GM18861 (cell line): Measurements from ENCODE around the gene SIDT1.

Experiments used
- ATAC-seq: cut with Tn5 transposase; IDR thresholded peaks from one replicate; pipeline ENCODE4 v1.9.1; 2021; ENCODE audit not compliant: unreplicated experiment

SIDT1 gene

DNA sequence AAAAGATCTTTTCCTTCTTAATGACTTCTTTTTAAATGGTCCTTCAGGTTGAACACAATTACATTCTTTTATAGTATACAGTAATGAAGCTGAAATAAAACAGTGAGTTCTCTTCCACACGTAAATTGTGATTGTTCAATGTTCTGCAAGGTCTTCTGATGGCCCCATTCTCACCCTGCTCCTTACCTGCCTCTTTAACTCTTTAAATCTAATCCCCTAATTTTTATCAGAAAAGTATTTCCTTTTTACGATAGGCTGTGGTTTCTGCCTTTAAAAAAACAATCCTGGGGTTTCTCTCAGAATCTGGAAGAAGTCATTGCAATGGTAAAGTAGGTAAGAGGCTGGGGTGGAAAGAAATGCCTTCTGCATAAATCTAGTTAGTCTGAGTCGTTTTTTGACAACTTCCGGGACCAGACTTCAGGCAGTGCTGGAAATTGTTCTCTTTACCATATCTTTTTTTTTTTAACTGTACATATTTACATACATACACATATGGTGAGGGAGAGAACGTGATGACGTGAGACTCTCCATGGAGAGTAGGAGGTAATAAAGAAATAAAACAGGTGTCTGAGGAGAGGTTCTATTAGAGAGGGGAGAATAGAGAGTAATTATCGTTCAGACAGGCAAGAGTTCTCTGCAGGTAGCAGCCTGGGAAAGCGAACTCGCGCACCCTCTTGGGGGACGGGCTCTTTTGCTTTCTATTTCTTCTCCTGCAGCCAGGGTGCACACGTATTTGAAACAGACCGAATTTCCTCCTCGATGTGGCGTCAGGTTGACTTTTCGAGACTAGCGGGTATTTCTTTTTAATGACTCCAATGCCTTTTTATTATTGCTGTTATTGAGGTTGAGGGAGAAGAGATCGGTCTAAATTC, at the start of gene SIDT1:
Gene SIDT1, plus strand, starts transcription at position 730 of the 872 bp plus-strand sequence. CDS start 467 bp downstream, outside the sequence.
- peak; percentile 66 for ATAC-seq

GRCh38 chr3:113485161-113485609, 47.2 kb upstream of the SIDT1 start:
- no peak for ATAC-seq

- no peak for ATAC-seq
Measured at GRCh38 chr3:113495035-113495434, 37.3 kb upstream of the SIDT1 start.

DNA sequence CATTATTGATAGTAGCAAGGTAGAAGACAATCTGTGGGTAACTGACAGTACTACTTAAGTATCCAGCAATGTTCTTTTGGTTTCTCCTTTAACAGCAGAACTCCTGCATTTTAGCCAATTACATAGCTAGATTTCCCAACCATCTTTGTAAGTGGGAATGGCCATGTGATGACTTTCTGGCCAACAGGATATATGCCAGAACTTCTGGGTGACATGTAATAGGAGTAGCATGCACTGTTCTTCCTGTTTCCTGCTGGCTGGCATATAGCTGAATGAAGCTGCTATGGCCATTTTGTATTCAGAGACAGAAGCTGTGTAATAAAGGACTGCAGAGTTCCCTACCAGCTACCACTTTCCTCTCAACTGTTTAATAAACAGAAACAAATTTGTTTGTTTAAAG, 35.4 kb upstream of the SIDT1 start:
- no peak for ATAC-seq

GRCh38 chr3:113498221-113499005, 33.9 kb upstream of the SIDT1 start:
- no peak for ATAC-seq

GRCh38 chr3:113499081-113499480, 33.3 kb upstream of the SIDT1 start:
- no peak for ATAC-seq

GRCh38 chr3:113501597-113501996, 30.8 kb upstream of the SIDT1 start:
- ATAC-seq, result no peak

DNA sequence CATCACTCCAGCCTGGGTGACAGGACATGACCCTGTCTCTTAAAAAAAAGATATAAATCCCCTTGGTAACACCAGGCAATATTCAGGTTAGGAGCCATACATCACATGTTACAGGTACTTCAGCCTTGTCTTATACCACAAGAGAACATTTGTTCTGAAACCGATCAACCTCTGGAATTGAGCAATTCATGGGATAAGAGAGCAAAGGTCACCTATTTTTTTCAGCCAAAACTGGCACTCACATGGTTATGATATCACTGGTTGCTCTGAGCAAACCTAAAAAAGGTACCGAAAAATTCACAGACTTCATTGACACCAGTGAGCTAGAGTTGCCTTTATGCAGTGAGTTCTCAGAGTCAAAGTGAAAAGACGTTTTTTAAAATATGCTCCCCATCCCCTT, 26.5 kb upstream of the SIDT1 start:
- ATAC-seq, result no peak

DNA sequence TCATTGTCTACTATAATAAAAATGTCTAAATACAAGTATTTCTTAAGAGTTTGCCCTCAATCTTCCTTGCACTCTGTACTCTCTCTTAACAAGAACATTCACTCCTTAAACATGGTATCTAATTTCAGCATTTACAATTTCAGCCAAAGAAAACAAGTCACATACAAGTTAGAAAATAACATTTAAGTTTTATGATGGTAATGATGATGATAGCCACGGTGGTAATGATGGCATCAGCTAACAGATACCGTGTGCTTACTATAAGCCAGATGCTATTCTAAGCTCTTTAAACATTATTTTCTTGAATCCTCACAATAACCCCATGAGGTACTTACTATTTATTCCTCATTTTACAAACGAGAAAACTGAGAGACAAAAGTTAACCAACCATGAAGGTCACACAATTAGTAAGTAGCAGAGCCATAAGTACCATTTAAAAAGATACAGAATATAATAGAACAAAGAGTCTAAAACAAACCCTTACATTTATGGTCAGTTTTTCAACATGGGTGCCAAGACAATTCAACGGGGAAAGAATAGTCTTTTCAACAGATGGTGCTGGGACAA, 24.8 kb upstream of the SIDT1 start:
- ATAC-seq, result no peak

GRCh38 chr3:113508966-113509365, 23.4 kb upstream of the SIDT1 start:
- ATAC-seq, result no peak

GRCh38 chr3:113514265-113514769, 18.0 kb upstream of the SIDT1 start:
- no peak for ATAC-seq

GRCh38 chr3:113516115-113516505, 16.2 kb upstream of the SIDT1 start:
- ATAC-seq, result no peak

DNA sequence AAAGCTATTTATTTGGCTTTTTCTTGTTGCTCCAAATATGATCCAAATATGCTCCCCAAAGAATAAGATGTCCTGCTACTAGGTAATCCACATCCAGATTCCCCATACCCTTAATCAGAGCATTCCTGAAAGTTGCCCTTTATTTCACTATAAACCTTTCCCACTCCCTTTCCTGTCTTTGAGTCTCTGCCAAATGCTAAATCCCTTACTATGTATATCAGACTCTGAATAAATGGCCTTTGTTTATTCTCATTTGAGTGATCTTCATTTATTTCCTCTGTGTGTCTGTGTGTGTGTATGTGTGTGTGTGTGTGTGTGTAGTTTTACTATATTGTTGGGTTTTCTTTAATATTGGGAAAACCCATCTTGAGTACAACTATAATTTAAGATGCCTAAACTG, 10.4 kb upstream of the SIDT1 start:
- no peak for ATAC-seq

- ATAC-seq, result no peak
Measured at GRCh38 chr3:113523241-113523640, 9.1 kb upstream of the SIDT1 start.

GRCh38 chr3:113532698-113533533, 561 bp downstream of the SIDT1 start:
- ATAC-seq, result peak; percentile 37

DNA sequence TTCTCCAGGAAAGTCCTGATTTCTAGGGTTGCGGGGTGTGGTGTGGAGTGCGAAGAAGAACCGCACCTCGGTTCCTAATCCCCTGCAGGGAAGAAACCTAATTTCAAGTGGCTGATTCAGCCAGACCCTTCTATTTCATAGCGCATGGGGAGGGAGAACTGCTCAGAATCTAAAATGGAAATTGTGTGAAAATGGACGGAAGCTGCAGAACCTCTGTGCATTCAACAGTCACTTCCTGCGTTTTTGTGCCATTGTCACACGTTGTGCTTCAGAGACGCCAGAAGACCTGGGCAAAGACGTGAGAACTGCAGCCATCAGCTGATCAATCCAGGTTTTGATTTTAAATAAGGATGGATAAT, 1.2 kb downstream of the SIDT1 start:
- ATAC-seq, result peak; percentile 27

DNA sequence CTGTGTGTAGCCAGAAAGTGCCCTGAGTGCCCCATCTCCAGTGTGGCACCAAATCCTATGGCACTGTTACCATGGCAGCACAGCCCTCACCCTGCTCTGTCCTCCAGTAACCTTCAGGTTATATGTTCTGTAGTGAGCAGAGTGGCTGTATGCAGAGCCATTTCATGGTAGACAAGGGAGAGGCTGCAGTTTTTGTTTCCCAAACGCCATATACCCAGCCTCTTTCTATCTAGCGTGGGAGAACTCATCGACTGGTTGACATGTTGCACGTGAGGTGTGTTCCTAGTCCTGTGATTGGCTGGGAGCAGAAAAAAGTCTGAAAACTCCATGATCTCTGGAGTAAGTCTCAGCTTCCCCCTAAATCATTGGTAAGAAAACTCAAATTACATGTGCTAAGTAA, 2.0 kb downstream of the SIDT1 start:
- ATAC-seq, result no peak

- no peak for ATAC-seq
Measured at GRCh38 chr3:113535898-113536297, 3.5 kb downstream of the SIDT1 start.

DNA sequence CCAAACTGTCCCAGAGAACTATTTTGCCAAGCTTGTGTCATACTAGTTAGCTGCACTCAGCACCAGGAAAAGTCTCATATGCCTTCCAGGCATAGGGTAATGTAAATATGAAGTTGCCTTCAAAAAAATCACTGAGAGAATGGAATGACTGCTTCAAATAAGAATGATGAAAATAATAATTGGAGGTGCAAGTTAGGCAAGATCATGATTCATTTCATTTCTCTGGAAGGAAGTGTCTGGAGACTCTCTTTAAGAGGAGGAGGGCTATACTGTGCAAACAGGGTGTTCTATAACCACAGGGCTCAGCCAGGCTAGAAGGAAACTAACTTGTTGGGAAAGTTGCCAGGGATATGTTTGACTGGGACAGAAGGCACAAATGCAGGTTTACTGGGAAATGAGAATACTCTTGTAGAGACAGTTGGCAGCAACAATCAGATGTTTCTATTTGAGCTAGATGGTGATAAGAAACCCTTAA, 4.3 kb downstream of the SIDT1 start:
- no peak for ATAC-seq

- no peak for ATAC-seq
Measured at GRCh38 chr3:113537155-113537554, 4.8 kb downstream of the SIDT1 start.

- no peak for ATAC-seq
Measured at GRCh38 chr3:113541519-113541918, 9.2 kb downstream of the SIDT1 start.
